Measurements from ENCODE around the gene ADRM1.

The ADRM1 gene

DNA sequence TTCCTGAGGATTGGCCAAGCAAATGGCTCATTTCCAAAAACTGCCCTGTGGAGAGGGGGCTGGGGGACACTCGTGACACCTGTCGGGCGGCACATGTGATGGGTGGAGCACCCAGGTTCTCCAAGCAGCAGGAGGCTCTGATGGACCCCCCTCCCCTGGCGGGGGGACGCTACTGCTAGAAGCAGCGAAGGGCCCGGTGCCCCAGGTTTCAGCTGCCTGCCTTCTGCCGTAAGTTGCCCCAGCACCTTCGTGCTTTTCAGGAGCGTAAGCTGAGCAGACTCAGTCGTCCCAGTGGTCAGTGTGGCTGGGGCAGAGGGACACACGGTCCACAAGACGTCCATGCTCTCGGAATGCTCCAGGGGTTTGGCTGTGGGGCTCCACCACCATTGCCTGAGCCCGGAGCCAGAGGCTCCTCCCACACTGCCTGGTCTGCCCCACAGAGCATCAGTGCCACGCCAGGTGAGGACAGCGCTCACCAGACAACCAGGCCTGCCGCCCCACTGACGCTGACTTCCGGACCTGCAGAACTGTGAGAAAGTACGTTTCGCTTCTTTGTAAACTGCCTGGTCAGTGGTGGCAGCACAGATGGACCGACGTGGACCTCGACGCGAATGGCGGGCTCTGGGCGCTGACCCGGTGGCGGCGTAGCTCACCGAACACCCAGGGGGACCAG lies 4.1 kb upstream of the ADRM1 start:
- no peak for DNase-seq

DNA sequence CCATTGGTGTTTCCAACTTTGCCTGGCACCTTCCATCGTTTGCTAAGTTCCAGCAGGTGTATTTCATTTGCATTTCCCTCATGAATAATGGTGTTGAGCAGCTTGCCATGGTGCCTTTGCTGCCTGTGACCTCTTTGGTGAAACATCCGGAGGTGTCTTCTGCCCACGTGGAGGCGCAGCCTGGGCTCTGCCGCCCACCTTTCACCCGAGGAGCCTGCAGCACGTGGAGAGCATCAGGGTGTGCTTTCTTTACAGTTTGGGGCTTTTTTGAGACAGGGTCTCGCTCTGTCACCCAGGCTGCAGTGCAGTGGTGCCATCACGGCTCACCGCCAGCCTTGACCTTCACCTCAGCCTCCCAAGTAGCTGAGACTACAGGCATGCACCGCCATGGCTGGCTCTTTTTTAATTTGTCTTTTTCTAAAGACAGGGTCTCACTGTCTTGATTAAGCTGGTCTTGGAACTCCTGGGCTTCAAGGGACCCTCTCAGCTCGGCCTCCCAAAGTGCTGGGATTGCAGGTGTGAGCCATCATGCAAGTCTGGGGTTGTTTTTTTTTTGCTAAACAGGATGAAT lies 3.0 kb upstream of the ADRM1 start:
- no peak for DNase-seq

DNA sequence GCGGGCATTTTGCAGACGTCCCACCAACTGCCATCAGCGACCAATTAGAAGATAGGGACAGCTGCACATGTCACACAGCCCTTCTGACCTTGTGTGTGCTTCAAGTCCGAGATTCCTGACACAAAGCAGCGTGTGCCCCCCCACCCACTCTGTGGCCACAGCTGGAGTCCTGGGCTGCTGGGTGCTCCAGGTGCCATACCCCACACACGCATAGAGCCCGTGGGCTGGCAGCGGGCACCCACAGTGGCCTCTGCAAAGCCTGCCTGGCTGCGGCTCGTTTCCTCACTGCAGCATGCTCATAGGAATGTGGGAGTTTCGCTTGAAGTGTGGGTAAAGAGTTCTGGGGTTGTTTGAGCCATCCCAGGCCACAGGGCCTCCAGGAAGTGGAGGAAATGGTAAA lies 2.5 kb upstream of the ADRM1 start:
- DNase-seq: no peak

DNA sequence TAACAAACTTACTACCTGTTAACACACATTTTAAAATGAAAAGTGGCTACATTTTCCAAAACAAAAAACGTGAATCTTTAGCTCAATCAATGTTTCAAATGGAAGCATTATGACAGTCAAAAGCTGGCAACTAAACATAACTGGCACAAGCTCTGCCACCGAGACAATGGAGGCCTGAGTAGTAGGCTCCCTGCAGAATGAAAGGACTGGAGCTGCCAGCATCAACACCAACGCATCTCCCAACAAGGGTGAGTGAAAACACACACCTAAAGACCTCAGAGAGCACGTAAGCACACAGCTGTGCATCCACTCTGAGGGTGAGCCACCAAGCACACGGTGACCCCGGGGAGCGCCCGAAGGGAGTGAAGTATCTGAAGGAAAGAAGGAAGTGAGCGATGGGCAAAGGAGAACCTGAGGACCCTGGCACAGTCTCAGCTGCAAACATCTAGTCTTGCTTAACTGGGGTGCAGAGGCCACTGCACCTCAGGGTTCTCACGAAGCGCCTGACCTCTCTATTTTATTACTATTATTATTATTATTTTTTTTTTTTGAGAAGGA lies 1.6 kb upstream of the ADRM1 start:
- no peak for DNase-seq

DNA sequence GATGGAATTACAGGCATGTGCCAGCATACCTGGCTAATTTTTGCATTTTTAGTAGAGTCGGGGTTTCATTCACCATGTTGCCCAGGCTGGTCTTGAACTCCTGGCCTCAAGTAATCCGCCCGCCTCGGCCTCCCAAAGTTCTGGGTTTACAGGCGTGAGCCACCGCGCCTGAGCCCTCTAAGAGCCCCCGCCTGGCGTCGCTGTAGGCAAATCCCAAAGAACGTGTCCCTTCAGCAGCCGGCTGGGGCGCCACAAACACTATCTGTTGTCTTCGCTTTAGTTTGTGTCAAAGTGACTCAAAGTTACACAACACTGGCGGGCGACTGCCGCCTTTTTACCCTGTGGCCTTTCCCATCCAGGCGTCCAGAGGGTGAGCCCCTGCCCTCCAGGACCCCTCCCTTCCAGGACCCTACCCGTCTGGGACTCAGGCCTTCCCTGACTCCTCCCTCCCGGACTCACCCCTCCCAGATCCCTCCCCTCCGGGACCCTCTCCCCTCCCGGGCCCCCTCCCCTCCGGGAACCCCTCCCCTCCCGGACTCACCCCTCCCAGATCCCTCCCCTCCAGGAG lies 940 bp upstream of the ADRM1 start:
- peak; percentile 99 for DNase-seq

DNA sequence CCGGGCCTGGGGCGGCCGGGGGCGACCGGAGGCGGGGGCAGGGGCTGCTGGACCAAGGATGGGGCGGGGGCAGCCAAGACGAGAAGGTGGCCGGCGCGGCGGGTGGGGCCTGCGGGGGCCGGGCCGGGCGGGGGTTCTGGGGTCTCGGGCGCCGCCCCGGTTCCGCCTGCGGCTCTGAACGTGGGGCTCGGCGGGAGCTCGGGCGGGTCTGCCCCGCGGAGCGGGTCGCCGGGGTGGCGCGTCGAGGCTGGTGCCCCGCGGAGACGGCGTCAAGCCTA lies 204 bp downstream of the ADRM1 start:
- no peak for DNase-seq

DNA sequence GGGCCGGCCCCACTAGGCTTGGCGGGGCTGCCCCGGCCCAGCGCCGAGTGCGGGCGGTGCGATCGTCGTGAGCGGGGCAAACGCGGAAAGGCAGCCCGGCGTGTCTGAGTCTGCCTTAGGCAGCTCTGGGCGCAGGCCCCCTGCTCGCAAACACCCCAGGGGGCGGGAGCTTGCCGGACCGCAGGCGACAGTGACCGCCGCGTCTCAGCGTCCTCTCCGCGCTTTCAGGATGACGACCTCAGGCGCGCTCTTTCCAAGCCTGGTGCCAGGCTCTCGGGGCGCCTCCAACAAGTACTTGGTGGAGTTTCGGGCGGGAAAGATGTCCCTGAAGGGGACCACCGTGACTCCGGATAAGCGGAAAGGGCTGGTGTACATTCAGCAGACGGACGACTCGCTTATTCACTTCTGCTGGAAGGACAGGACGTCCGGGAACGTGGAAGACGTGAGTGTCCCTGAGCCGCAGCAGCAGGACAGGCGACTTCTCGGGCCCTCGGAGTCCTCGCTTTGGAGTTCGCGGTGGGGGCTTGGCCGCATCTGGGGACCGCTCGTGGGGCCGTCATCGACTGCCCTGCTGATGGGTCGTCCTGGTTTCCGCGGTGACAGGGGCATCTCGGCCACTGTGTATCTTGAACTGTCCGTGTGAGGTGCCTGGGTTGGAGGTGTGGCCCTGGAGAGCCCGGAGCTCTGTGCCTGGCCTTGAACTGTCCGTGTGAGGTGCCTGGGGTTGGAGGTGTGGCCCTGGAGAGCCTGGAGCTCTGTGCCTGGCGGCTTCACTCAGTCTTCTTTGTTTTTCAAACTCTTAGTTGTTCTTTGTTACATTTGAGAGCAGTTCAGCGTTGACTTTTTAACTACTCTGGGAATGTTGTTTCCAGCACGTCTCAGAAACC lies 786 bp downstream of the ADRM1 start:
- peak; percentile 49 for DNase-seq

DNA sequence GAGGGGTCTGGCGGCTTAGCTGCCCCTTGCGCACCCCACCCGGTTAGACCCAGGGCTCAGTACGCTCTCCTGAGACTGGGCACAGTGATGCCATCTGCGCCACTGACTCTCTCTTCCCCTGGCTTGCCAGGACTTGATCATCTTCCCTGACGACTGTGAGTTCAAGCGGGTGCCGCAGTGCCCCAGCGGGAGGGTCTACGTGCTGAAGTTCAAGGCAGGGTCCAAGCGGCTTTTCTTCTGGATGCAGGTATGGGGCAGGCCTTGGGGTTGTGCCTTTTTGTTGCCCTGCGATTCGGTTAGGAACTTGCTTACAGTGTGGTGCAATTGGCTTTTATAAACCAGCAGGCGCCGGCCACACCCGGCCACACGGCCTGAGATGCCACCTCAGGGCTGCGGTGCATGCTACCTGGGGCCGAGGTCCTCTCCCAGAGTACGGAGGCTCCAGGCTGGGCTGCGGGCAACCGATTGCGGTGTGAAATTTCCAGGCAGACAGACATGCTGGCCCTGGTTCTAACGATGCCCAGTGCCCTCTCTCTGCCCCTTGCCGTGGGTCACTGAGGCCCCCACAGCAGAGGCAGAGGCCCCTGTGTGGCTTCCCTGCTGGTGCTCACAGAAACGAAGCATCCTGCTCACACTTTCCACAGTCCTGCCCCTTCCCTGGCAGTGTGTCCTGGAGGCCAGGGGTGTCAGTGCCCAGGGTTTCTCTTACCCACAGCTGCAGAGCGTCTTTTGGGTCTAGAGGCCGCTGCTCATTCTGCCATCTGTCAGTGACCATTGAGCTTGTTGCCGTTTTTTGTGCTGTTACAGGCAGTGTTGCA lies 1.7 kb downstream of the ADRM1 start:
- no peak for DNase-seq

DNA sequence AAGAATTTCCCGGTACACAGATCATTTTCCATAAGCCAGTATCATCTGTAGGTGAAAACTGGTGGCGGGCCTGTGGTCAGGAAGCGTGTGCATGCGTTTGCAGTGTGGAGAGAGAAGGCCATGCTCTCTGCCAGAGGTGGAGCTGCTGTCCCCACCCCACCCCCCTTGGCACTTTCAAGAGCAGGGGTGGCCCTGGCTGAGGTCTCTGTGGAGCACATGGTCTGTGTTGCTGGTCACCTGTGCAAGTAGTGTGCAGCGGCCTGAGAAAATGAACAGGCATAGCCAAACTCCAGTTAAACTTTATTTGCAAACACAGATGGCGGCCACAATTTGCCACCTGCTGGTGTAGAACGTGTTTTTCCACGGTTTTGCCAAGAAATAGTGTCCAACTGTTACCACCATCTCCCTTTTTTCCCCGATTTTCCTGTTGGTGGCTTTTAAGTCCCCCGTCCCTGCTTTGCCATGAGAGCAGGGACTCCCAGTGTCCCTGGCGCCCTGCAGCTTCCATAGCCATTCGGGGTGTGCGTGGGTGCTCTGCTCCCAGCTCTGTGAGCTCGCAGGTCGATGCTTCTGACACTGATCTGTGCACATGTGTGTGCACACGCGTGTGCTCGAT lies 2.5 kb downstream of the ADRM1 start:
- DNase-seq: peak; percentile 37

DNA sequence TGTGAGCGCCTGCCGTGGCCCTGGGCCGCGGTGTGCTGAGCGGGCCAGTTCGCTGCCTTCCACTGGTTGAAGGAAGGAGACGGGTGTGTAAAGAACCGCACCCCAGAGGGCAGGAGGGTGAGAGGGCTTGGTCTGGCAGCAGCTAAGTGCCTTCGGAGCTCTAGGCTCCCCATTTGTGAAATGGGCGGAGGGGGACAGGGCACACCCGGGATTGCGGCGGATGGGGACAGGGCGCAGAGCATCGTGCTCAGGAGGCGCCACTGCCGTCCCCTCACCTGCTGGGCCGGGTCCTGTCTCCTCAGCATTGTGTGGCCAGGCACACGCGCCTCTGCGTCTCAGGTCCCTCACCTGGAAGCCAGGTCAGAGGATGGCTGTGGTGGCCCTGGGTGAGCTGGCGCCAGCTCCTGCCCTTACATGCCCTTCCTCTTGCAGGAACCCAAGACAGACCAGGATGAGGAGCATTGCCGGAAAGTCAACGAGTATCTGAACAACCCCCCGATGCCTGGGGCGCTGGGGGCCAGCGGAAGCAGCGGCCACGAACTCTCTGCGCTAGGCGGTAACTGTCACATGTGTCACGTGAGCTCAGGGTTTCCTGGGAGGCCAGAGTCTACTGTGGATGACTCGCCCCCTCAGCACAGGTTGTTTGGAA lies 3.1 kb downstream of the ADRM1 start:
- DNase-seq: no peak

DNA sequence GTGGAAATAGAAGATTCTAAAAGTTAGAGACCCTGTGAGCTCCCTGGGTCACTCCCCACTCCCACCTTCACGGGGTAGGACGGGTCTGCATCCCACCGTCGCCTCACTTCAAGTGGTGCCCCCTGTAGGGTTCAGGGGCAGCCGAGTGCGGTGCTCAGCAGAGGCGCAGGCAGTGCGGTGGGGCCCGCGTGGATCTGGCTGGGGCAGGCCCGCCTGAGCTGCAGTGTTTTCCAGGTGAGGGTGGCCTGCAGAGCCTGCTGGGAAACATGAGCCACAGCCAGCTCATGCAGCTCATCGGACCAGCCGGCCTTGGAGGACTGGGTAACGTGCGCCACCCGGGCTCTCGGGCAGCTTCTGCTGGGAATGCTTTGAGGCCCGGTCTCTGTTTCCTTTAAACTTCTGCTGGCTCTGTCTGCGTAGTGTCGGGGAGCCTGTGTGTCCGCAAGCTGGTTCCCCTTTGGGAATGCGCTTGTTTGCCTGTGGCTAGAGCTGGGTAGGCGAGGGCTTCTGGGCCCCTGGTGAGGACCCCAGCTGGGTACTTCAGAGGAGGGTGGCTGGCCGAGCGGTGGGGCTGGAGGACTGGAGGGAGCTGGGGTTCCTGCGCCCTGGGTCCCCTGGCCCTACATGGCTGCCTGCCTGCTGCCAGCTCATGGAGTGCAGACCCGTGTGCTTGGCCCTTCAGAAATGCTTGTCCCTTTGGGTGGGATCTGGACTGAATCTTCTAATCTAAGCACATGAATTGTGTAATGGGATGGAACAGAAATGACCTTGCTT lies 3.8 kb downstream of the ADRM1 start:
- no peak for DNase-seq

DNA sequence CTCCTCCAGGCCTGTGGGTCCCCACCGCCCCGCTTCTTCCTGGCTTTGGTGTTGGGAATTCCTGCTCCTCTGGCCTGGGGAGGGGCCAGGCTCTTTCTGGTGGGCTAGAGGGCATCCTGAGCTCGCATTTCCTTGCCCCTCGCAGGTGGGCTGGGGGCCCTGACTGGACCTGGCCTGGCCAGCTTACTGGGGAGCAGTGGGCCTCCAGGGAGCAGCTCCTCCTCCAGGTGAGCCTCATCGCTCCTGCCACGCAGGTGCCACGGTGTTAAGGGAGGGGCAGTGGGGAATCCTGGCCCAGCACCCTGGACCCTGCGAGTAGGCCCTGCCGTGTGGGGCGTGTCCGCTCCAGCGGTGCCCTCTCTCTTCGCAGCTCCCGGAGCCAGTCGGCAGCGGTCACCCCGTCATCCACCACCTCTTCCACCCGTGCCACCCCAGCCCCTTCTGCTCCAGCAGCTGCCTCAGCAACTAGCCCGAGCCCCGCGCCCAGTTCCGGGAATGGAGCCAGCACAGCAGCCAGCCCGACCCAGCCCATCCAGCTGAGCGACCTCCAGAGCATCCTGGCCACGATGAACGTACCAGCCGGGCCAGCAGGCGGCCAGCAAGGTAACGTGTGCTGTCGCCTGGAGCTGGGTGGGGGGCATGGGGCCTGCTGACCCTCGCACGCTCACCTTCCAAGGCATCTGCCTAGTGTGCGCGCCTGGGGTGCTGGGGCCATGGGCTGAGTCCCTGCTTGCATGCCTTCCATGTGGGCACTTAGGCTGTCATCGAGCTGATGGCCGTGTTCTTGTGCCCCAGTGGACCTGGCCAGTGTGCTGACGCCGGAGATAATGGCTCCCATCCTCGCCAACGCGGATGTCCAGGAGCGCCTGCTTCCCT lies 4.7 kb downstream of the ADRM1 start:
- DNase-seq: no peak

DNA sequence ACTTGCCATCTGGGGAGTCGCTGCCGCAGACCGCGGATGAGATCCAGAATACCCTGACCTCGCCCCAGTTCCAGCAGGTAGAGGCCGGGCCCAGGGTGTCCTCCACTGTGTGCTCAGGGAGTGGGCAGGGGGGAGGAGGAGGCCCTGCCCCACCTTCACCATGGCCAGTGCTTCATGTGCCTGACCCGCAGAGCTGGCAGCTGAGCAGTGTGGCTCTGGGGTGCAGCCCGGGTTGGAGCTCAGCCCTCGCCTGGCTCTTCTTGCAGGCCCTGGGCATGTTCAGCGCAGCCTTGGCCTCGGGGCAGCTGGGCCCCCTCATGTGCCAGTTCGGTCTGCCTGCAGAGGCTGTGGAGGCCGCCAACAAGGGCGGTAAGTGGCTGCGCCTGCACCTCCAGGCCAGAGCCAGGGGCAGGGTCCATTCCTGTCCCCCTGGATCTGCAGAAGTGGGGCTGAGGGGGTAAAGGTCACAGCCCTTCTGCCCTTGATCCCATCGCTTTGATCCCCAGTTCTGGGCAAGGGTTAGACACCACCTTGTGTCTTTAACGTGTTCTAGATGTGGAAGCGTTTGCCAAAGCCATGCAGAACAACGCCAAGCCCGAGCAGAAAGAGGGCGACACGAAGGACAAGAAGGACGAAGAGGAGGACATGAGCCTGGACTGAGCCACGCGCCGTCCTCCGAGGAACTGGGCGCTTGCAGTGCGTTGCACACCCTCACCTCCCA lies 5.5 kb downstream of the ADRM1 start:
- DNase-seq: no peak

DNA sequence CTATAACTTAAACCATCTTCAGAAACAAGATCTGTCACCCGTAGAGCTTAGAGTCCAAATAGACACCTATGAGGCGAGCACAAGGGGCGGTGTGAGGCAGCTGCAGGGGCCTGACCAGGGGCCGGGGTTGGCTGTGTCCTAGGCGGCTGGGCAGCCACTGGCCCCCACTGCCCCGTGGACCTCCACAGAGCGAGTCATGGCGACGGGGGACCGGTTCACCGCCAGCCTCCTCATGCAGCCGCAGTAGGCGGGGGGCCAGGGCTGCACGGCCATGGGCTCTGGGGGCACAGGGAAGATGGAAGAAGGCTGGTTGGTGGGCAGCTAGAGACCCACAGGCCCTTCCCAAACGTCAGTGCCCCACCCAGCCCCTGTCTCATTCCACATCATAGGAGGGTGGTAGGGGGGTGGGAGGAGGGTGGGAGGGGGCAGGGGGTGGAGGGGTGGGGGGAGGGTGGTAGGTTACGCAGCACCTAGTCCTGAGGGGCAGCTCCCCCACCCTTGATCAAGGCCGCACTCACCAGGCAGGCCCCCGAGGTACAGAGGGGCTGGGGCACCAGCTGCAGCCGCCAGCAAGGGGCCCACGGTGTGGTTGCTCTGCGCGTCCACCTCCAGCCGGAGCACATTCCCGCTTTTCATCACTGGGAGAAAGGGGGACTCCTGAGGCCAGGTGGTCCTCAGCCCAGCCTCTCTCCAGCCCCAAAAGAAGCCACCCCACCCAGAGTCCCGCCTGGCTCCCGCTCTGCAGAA lies 6.6 kb downstream of the ADRM1 start:
- DNase-seq: no peak

DNA sequence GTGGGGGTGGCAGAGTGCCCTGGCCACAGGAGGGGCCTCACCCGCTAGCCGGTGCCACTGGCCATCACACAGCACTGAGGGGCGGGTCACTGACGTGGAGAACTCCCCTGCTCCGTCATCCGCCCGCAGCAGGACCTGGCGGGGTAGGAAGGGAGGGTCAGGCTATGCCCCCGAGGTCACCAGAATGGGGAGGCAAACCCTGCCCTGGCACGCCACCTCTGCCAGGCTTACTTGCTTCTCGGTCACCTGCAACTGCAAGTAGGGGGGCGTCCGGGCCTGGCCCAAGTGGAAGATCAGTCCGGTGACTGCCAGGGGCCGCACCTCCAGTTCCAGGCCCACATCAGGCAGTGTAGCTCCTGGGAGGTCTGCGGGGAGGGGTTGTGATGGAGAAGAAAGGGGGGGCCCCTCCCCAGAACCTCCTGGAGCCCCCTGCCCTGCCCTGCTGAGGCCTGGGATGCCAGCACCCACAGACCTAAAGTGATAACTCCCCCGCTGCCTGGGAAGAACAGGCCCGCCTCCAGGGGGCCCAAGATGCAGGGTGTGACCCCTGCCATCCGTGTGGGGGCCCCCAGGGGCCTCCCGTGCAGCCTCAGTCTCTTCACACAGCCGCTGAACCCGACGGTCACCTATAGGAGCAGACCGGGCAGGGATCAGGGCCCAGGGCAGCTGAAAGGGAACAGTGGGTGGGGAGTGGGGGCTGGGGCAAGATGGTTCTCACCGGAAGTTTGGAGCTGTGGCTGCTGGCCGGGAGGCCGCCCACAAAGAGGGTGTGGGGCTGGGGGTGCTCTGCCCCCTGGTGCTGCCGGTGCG lies 7.4 kb downstream of the ADRM1 start:
- no peak for DNase-seq

DNA sequence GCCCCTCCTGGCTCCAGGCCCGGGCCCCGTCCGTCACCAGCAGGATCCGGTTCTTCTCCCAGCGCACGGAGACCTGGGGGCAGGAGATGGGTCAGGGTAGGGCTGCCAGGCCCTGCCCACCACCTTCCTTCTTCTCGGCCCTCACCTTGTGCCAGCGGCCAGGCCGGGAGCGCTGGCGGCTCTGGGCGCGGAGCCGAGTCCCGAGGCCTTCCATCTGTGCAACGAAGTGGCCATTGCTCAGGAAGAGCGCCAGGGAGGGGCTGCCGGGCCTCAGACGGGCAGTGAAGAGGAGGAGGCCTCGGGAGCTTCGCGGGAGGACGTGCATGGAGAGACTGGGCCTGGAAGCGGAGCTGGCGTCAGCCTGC lies 7.9 kb downstream of the ADRM1 start:
- no peak for DNase-seq

DNA sequence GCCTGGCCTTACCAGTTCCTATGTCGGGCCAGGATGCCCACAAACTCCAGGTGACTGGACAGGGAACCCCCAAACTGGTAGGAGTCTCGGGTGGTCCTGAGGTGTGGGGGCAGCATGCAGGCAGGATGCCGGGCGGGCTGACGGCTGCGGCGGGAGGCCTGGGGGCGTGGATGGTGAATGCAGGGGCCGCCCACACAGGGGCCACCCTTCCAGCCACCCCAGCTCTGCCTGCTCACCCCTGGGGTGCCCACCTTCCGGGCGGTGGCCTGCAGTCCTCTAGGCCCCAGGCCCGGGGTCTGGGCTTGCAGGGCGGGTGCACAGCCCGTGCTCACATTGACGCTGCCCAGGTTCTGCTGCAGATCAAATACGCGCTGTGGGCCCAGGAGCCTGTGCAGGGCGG lies 8.4 kb downstream of the ADRM1 start:
- no peak for DNase-seq
